GM12878 (cell line): ENCODE measurements around the gene PABPN1. TPM values are rescaled to one million over a fixed set of nuclear protein-coding genes. Genes with fewer than 3 reads are reported as not detected.

Experiments
- ATAC-seq: fragments of 200-7000 bp; cut with Tn5 transposase; 3 replicates; pipeline ENCODE4 v1.9.1; 2020; ENCODE audit warnings: mild to moderate bottlenecking, moderate library complexity
- BruUV-seq: library from RNA; stranded (reverse); fragments of 400-500 nt; replicated peaks from 2 replicates; lab custom pipeline; 2021; lab: Mats Ljungman, UMichigan
- CTCF ChIA-PET: fragments of 300-600 bp; sonication (Branson Sonifier 250); formaldehyde crosslinking; extraction: SDS; loops from one replicate; lab custom pipeline; 2021; ENCODE audit warnings: inconsistent platforms; lab: Yijun Ruan, JAX
- POLR2A ChIA-PET: fragments of 350-600 bp; formaldehyde crosslinking; extraction: SDS; loops from one replicate; lab custom pipeline; 2021; ENCODE audit warnings: inconsistent platforms; lab: Charles Lee
- RAD21 ChIA-PET: fragments of 300-600 bp; sonication (Branson Sonifier 250); formaldehyde crosslinking; loops from one replicate; lab custom pipeline; 2023; ENCODE audit warnings: antibody characterized with exemption; ENCODE audit not compliant: unreplicated experiment; lab: Charles Lee
- SMC1A ChIA-PET: fragments of 300-600 bp; sonication (Branson Sonifier 250); formaldehyde crosslinking; loops from one replicate; lab custom pipeline; 2023; ENCODE audit not compliant: unreplicated experiment, uncharacterized antibody; lab: Charles Lee
- DNase-seq: peaks from one replicate; pipeline ENCODE4 v3.0.0-alpha.2; 2011; ENCODE audit warnings: low read depth, low spot score
- FAIRE-seq: peaks from 3 replicates; lab custom pipeline; 2011; peaks lifted over from hg19 to GRCh38; lab: Jason Lieb, UNC
- H2AFZ ChIP-seq: 2 replicates; pipeline ENCODE4 v1.6.0; 2011; ENCODE audit warnings: low read depth, low read length, control low read depth; ENCODE audit not compliant: control insufficient read depth
- H3K27ac ChIP-seq: 2 replicates; pipeline ENCODE4 v1.5.1; 2011; ENCODE audit warnings: control low read depth; ENCODE audit not compliant: control insufficient read depth, insufficient read depth
- H3K27me3 ChIP-seq, 2 experiments: replicated peaks in 1 of 2; 2 replicates each; pipeline versions ENCODE4 v1.6.0 to v1.6.1; 2011; ENCODE audit warnings: low read length in 1 of 2; ENCODE audit not compliant: control insufficient read depth in 2 of 2, insufficient read depth in 2 of 2
- H3K36me3 ChIP-seq, 2 experiments: 2 replicates each; pipeline ENCODE4 v1.5.1; 2011; ENCODE audit warnings: low read length in 1 of 2; ENCODE audit not compliant: control insufficient read depth in 2 of 2, insufficient read depth in 2 of 2
- H3K4me1 ChIP-seq: 2 replicates; pipeline ENCODE4 v1.6.1; 2011; ENCODE audit warnings: mild to moderate bottlenecking, low read length, moderate library complexity, mixed read lengths; ENCODE audit not compliant: control insufficient read depth, insufficient read depth
- H3K4me2 ChIP-seq: 2 replicates; pipeline ENCODE4 v1.6.0; 2011; ENCODE audit warnings: control low read depth; ENCODE audit not compliant: control insufficient read depth, insufficient read depth
- H3K4me3 ChIP-seq: fragments of 200-600 bp; sonication (generic); 2 replicates; pipeline ENCODE4 v1.5.1; 2016
- H3K79me2 ChIP-seq: 2 replicates; pipeline ENCODE4 v1.6.0; 2011; ENCODE audit warnings: low read length; ENCODE audit not compliant: control insufficient read depth, insufficient read depth
- H3K9ac ChIP-seq: 2 replicates; pipeline ENCODE4 v1.8.0; 2011; ENCODE audit warnings: low read length, control low read depth, mixed read lengths; ENCODE audit not compliant: control insufficient read depth, insufficient read depth
- H3K9me3 ChIP-seq: replicated peaks from 3 replicates; pipeline ENCODE4 v1.5.1; 2011; ENCODE audit warnings: mild to moderate bottlenecking, low read length; ENCODE audit not compliant: control insufficient read depth, insufficient read depth
- H4K20me1 ChIP-seq: 2 replicates; pipeline ENCODE4 v1.6.0; 2011; ENCODE audit not compliant: control insufficient read depth, insufficient read depth
- CBX3 ChIP-seq: fragments of 200-600 bp; sonication (generic); IDR thresholded peaks from 2 replicates; pipeline ENCODE4 v1.6.1; 2016; ENCODE audit warnings: low read depth, borderline replicate concordance
- CBX5 ChIP-seq: sonication (generic); IDR thresholded peaks from 2 replicates; pipeline ENCODE4 v1.6.1; 2016; ENCODE audit warnings: low read depth, moderate library complexity, mild to moderate bottlenecking, inconsistent platforms
- CREB1 ChIP-seq: IDR thresholded peaks from 2 replicates; pipeline ENCODE4 v1.6.1; 2012; ENCODE audit warnings: low read depth, mild to moderate bottlenecking, inconsistent platforms
- FOS ChIP-seq: IDR thresholded peaks from 3 replicates; pipeline ENCODE4 v1.6.1; 2011; ENCODE audit warnings: borderline replicate concordance; ENCODE audit not compliant: insufficient read length; ENCODE audit errors: extremely low read depth
- MEF2B ChIP-seq: fragments of 450-650 bp; IDR thresholded peaks from 2 replicates; pipeline ENCODE4 v1.6.1; 2018; ENCODE audit warnings: mild to moderate bottlenecking, moderate library complexity; ENCODE audit not compliant: partially characterized antibody, poor library complexity, severe bottlenecking
- NBN ChIP-seq: fragments of 450-650 bp; IDR thresholded peaks from 2 replicates; pipeline ENCODE4 v1.6.1; 2016
- PAX8 ChIP-seq: fragments of 450-650 bp; IDR thresholded peaks from 2 replicates; pipeline ENCODE4 v1.6.1; 2017; ENCODE audit warnings: mild to moderate bottlenecking, moderate library complexity
- PML ChIP-seq: IDR thresholded peaks from 2 replicates; pipeline ENCODE4 v1.6.1; 2012; ENCODE audit warnings: low read length, inconsistent platforms
- POLR2A ChIP-seq: IDR thresholded peaks from 2 replicates; pipeline ENCODE4 v1.6.1; 2011; ENCODE audit warnings: low read depth, mild to moderate bottlenecking, low read length
- POLR2AphosphoS2 ChIP-seq: IDR thresholded peaks from 2 replicates; pipeline ENCODE4 v1.6.1; 2011; ENCODE audit warnings: low read depth, mild to moderate bottlenecking, low read length, improper control_type of control experiment, moderate library complexity
- POLR2AphosphoS5 ChIP-seq: IDR thresholded peaks from 2 replicates; pipeline ENCODE4 v1.6.1; 2011; ENCODE audit warnings: mild to moderate bottlenecking, low read length, inconsistent platforms
- SMAD5 ChIP-seq: IDR thresholded peaks from 2 replicates; pipeline ENCODE4 v1.6.1; 2016; ENCODE audit warnings: antibody characterized with exemption, low read depth
- SUPT20H ChIP-seq: IDR thresholded peaks from 2 replicates; pipeline ENCODE4 v1.6.1; 2011; ENCODE audit warnings: low read depth, mild to moderate bottlenecking, low read length, moderate library complexity, borderline replicate concordance; ENCODE audit not compliant: control insufficient read depth
- SUZ12 ChIP-seq: fragments of 200-600 bp; sonication (generic); IDR thresholded peaks from one replicate; pipeline ENCODE4 v1.6.1; 2018; ENCODE audit warnings: antibody characterized with exemption, mild to moderate bottlenecking; ENCODE audit not compliant: unreplicated experiment
- YBX1 ChIP-seq: fragments of 450-650 bp; IDR thresholded peaks from 2 replicates; pipeline ENCODE4 v1.6.1; 2016; ENCODE audit warnings: antibody characterized with exemption
- WGBS: methylation state at CpG from one replicate; pipeline ENCODE4 v1.1.6; 2016; ENCODE audit warnings: low lambda C conversion rate; ENCODE audit not compliant: insufficient replicate concordance, insufficient coverage; ENCODE audit errors: missing lambda C conversion rate; 5-methylcytosine and 5-hydroxymethylcytosine counted together
- in situ Hi-C: fragments of 300-500 bp; cut with MboI; formaldehyde crosslinking; loops from 9 replicates; pipeline ENCODE4 v1.14.3; 2018; ENCODE audit warnings: mixed read lengths
- intact Hi-C: fragments of 100-400 bp; cut with micrococcal nuclease; formaldehyde crosslinking; loops from one replicate; pipeline ENCODE4 v1.14.2; 2022; ENCODE audit not compliant: unreplicated experiment
- polyA plus RNA-seq, 11 experiments: library from polyadenylated mRNA; depleted of rRNA in 4 of 11; unstranded in 6 of 11; stranded (reverse) in 5 of 11; fragments of >200 nt; fragmentation: Nextera tagmentation in 4 of 11; fragmentation: Illumina TruSeq in 1 of 11; extraction: Ambion mirVana in 4 of 11; extraction: Trizol in 1 of 11; gene quantifications; 1 replicate in 1 of 11; 2 replicates in 10 of 11; pipeline versions ENCODE4 v1.2.1 to v1.2.3, GENCODE V29; 2011 to 2016; ENCODE audit warnings: inconsistent platforms in 2 of 11, missing spikeins in 2 of 11, low read depth in 1 of 11
- total RNA-seq, 4 experiments: library from RNA; depleted of rRNA in 3 of 4; stranded (reverse); fragments of >200 nt in 3 of 4; fragmentation: Illumina TruSeq in 1 of 4; extraction: Trizol in 1 of 4; gene quantifications; 2 replicates each; pipeline versions ENCODE4 v1.2.1 to v1.2.3, GENCODE V29; 2013 to 2021
- TF ChIP-seq, protein P1 (sequence below): IDR thresholded peaks from 2 replicates; pipeline ENCODE4 v1.6.1; 2011; ENCODE audit warnings: low read depth, mild to moderate bottlenecking, low read length, moderate library complexity, borderline replicate concordance; ENCODE audit errors: extremely low read depth

The PABPN1 gene
- total and polyA plus RNA-seq, 10 of the 15 experiments (the other 5 are each of a cell fraction or from before 2014, with no cell fraction given): 31.3 to 248 (median 103) TPM

DNA sequence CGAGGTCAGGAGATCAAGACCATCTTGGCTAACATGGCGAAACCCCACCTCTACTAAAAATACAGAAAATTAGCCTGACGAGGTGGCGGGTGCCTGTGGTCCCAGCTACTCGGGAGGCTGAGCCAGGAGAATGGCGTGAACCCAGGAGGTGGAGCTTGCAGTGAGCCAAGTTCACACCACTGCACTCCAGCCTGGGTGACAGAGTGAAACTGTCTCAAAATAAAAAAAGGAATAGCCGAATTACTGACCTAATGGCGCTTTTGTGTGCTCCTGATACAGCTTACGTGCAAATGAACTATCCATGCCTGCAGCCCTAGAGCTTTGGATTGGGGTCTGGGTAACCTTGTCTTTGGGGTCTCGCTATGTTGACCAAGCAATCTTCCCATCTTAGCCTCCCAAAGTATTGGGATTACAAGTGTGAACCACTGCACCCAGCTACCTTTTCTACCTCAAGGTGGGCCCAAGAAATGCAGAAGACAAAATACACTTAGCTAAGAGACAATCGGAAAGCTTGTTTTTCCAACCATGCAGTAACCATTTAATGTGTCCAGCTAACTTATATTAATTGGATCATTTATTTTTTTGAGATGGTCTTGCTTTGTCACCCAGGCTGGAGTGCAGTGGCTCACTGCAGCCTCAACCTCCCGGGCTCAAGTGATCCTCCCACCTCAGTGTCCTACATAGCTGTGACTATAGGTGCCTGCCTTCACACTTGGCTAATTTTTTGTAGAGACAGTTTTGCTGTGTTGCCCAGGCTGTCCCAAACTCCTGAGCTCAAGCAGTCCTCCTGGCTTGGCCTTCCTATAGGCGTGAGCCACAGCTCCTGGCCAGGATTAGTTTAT is 5.5 kb downstream of the PABPN1 start:
- Histone ChIP-seq H3K4me1 (peaks cover 7% of the 10 kb centered on the region; the same call in 1 of the 2 replicates), H2AFZ (no peak overlapping the region), H3K27me3 (no peaks in the 10 kb centered on the region), H3K4me2 (no peak overlapping the region), H3K4me3 (no peak overlapping the region), H3K27ac (no peak overlapping the region), H3K9me3 (no peaks in the 10 kb centered on the region), H3K9ac (no peak overlapping the region), H3K79me2 (peaks cover 20% of the 10 kb centered on the region), H4K20me1 (no peaks in the 10 kb centered on the region; the same call in 1 of the 2 replicates), H3K36me3 (peaks cover 10 to 16% of the 10 kb centered on the region in 2 experiments)
- in situ Hi-C loops: no loop called here
- BruUV-seq: no TSS peak
- CTCF ChIA-PET: interaction anchor here (0.7 to 3.1 kb wide), 31 partner anchors 8 to 426 kb away, joined by 3 to 34 read pairs (median 4); partner anchors contain the start of genes BCL2L2, NGDN and ZFHX2
- TF ChIP-seq PML: 0 out of 2 replicates have a peak, but pooled peaks have one; percentile 19
- TF ChIP-seq SUZ12: no peak
- no peak for TF ChIP-seq YBX1
- no peak for TF ChIP-seq CREB1
- peak; percentile 76; the same call in 1 of the 2 replicates for TF ChIP-seq POLR2AphosphoS5
- TF ChIP-seq SUPT20H: no peak
- no peak for TF ChIP-seq NBN
- TF ChIP-seq PAX8: no peak
- 0 out of 2 replicates have a peak, but pooled peaks have one; percentile 46 for TF ChIP-seq POLR2AphosphoS2
- no peak for TF ChIP-seq MEF2B
- 0 out of 2 replicates have a peak, but pooled peaks have one; percentile 30 for TF ChIP-seq SMAD5
- TF ChIP-seq POLR2A: peak; percentile 58; the same call in 1 of the 2 replicates
- TF ChIP-seq CBX3: no peak
- TF ChIP-seq FOS: no peak
- TF ChIP-seq, protein P1, sequence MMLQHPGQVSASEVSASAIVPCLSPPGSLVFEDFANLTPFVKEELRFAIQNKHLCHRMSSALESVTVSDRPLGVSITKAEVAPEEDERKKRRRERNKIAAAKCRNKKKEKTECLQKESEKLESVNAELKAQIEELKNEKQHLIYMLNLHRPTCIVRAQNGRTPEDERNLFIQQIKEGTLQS: no peak
- no peak for TF ChIP-seq CBX5
- RAD21 ChIA-PET: interaction anchor here (0.8 to 2.1 kb wide), 5 partner anchors 19 to 206 kb away, joined by 3 to 10 read pairs (median 4); no protein-coding TSS in a partner anchor
- POLR2A ChIA-PET: no interaction called here
- DNase-seq (no peak), ATAC-seq (peak; percentile 24; the same call in 1 of the 3 replicates), FAIRE-seq (no peak)
- SMC1A ChIA-PET: interaction anchor here (0.6 to 2.1 kb wide), 9 partner anchors 9 to 206 kb away, joined by 3 to 9 read pairs (median 3); no protein-coding TSS in a partner anchor
- intact Hi-C loops: no loop called here
- WGBS: 83% methylated on average over 13 of the region's 13 CpGs
